ENCODE results near the gene TPSAB1. TPM values are rescaled to one million over a fixed set of nuclear protein-coding genes. Genes with fewer than 3 reads are reported as not detected.

Gene TPSAB1
- total and polyA plus RNA-seq, 2 donors (not counting 3 experiments of a cell fraction or from before 2014, with no cell fraction given) = not detected

GRCh38 chr16:1213231-1213630 lies 27.3 kb upstream of the TPSAB1 start:
- H3K4me3 ChIP-seq (replicated peaks in 1 of 3; ENCODE audit: insufficient read depth in 1 of 3, low read depth in 1 of 3, low read length in 3 of 3) = no peak overlapping the region
- no peaks in the 10 kb centered on the region for H3K9me3 ChIP-seq (replicated peaks; ENCODE audit: control insufficient read depth, insufficient read depth, low read length)
- dilution Hi-C loops (cut with MboI; ENCODE audit: extremely low pct_ligation_motif_present, low sequenced_read_pairs) (no loop called here), intact Hi-C loops (cut with micrococcal nuclease) (no loop called here)
- H3K4me2 ChIP-seq (ENCODE audit: insufficient read depth, low read length) = no peak overlapping the region
- no peak overlapping the region for H3K9ac ChIP-seq (replicated peaks; ENCODE audit: extremely low read depth, insufficient read depth, low read length)
- H3K36me3 ChIP-seq (ENCODE audit: control insufficient read depth in 2 of 2, extremely low read depth in 1 of 2, insufficient read depth in 2 of 2, low read length in 2 of 2) = no peaks in the 10 kb centered on the region
- ChIA-PET POLR2A (no interaction called here), CTCF (no interaction called here)
- H3K27ac ChIP-seq (ENCODE audit: insufficient read depth, low read depth, low read length) = no peak overlapping the region
- TF ChIP-seq FOS (IDR thresholded peaks at IDR 0.05; ENCODE audit: borderline replicate concordance, insufficient read depth, low read length) (no peak), POLR2AphosphoS5 (IDR thresholded peaks at IDR 0.05; ENCODE audit: insufficient read depth, low read depth, low read length) (no peak), EZH2 (IDR thresholded peaks at IDR 0.05; ENCODE audit: borderline replicate concordance, low read depth, low read length, severe bottlenecking) (no peak), MYC (IDR thresholded peaks at IDR 0.05; ENCODE audit: low read depth, low read length) (no peak), CTCF (IDR thresholded peaks at IDR 0.05; ENCODE audit: extremely low read depth in 1 of 2, insufficient read depth in 1 of 2, low read depth in 1 of 2, low read length in 2 of 2) (no peak), POLR2A (IDR thresholded peaks at IDR 0.05; ENCODE audit: low read depth, low read length) (no peak), JUN (IDR thresholded peaks at IDR 0.05; ENCODE audit: borderline replicate concordance, insufficient read depth, insufficient read length, low read depth) (no peak), MAX (IDR thresholded peaks at IDR 0.05; ENCODE audit: insufficient read depth, insufficient read length) (no peak), GATA2 (IDR thresholded peaks at IDR 0.05; ENCODE audit: insufficient read depth, insufficient read length, low read depth, low read length) (no peak)
- no peak for DNase-seq (ENCODE audit: low read depth, low spot score)
- H2AFZ ChIP-seq (ENCODE audit: low read depth, low read length) = no peak overlapping the region
- BruUV-seq (replicated peaks) = no TSS peak
- no peaks in the 10 kb centered on the region for H3K27me3 ChIP-seq (ENCODE audit: control insufficient read depth in 2 of 2, insufficient read depth in 2 of 2, low read length in 2 of 2)
- H4K20me1 ChIP-seq (replicated peaks; ENCODE audit: control insufficient read depth, extremely low read depth, insufficient read depth, low read length) = no peaks in the 10 kb centered on the region
- no peaks in the 10 kb centered on the region for H3K79me2 ChIP-seq (ENCODE audit: control insufficient read depth, insufficient read depth, low read length)
- H3K9me1 ChIP-seq (replicated peaks; ENCODE audit: control insufficient read depth, extremely low read depth, insufficient read depth, low read length) = no peaks in the 10 kb centered on the region
- FAIRE-seq = no peak
- H3K4me1 ChIP-seq (ENCODE audit: control insufficient read depth, extremely low read depth, insufficient read depth, low read length) = no peaks in the 10 kb centered on the region
